T-helper 1 cell treated with Interleukin-12 subunit alpha and Interleukin-12 subunit beta and Interleukin-4 antibody, amounts not matched to agents 30 μg/mL and 1 μg/mL, for 36 hours (primary cell): Measurements from ENCODE around the gene ACP7.

Experiments
- H3K27ac Mint-ChIP-seq: one replicate; pipeline ENCODE4 v1.8.0; 2021; ENCODE audit warnings: mild to moderate bottlenecking, mixed read lengths
- H3K27me3 Mint-ChIP-seq: one replicate; pipeline ENCODE4 v1.8.0; 2021; ENCODE audit warnings: low read depth, mixed read lengths
- H3K36me3 Mint-ChIP-seq: one replicate; pipeline ENCODE4 v1.8.0; 2021; ENCODE audit warnings: low read depth, mixed read lengths
- H3K4me1 Mint-ChIP-seq: one replicate; pipeline ENCODE4 v1.8.0; 2021; ENCODE audit warnings: low read depth, mixed read lengths
- H3K4me3 Mint-ChIP-seq: one replicate; pipeline ENCODE4 v1.8.0; 2021; ENCODE audit warnings: mild to moderate bottlenecking, moderate library complexity, mixed read lengths
- H3K9me3 Mint-ChIP-seq: one replicate; pipeline ENCODE4 v1.8.0; 2021; ENCODE audit warnings: mixed read lengths

Gene ACP7, protein sequence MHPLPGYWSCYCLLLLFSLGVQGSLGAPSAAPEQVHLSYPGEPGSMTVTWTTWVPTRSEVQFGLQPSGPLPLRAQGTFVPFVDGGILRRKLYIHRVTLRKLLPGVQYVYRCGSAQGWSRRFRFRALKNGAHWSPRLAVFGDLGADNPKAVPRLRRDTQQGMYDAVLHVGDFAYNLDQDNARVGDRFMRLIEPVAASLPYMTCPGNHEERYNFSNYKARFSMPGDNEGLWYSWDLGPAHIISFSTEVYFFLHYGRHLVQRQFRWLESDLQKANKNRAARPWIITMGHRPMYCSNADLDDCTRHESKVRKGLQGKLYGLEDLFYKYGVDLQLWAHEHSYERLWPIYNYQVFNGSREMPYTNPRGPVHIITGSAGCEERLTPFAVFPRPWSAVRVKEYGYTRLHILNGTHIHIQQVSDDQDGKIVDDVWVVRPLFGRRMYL

DNA sequence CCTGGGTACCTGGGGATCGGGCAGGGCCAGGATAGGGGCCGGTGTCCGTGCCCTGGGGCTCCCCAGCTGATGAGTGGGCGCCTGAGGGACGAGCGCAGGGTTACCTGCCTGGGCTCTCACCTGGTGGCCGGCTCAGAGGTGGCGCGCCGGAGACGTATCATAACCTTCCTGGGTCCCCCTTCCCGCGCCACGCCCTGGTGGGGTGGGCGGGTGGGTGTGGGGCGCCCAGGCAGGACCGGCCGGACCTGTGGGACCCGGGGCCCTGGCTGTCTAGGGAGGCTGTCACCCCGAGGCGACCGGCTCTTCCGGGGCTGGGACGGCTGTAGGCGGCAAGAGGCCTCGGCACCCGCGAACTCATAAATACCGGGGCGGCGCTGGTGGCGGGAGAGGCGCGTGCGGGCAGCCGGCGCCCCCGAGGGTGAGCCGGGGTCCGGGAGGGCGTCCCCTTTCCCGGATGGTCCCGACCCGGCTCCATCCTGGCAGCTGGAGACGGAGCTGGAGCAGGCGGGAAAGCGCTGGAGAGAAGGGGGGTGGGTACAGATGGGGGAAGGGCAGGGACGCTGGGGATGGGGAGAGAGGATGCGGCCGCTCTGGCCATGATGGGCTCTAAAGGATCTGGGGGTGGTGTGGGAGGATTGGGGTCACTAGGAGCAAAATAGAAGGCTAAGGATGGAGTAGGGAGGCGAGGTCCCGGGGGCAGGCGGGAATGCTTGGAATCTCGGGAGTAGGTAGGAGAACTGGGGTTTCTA lies at the start of gene ACP7:
TSS of gene ACP7 (plus strand) at position 386 of the 749 bp plus-strand sequence. CDS start 902 bp downstream, outside the sequence.
- H3K4me1 Mint-ChIP-seq = peaks cover 4% of the 10 kb centered on the region
- no peaks in the 10 kb centered on the region for H3K9me3 Mint-ChIP-seq
- peak within 1 kb of the TSS; percentile 44 for H3K4me3 Mint-ChIP-seq
- H3K27me3 Mint-ChIP-seq = peaks cover 56% of the 10 kb centered on the region
- no peak within 1 kb of the TSS for H3K27ac Mint-ChIP-seq
- H3K36me3 Mint-ChIP-seq = no peaks in the 10 kb centered on the region

DNA sequence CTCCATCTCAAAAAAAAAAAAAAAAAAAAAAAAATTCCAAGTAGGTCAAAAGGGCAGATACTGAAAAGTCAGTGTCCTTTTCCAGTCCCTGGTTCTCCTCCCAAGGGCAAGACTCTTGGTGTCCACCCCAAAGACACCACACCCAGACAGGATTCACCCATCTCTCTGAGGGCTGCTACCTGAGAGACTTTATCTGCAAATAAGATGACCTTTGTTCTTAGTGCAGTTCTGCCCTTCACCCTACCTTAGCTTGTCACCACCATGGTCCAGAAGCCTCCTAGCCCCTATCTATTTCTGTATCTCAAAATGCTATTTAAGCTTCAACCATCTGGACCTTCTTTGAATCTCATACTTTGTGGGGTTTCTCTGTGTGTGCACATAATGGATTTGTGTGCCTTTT lies 47.6 kb upstream of the ACP7 start:
- Mint-ChIP-seq H3K9me3 (no peaks in the 10 kb centered on the region), H3K36me3 (no peaks in the 10 kb centered on the region), H3K27me3 (peaks cover 31% of the 10 kb centered on the region), H3K27ac (no peak overlapping the region), H3K4me1 (no peaks in the 10 kb centered on the region), H3K4me3 (no peak overlapping the region)

DNA sequence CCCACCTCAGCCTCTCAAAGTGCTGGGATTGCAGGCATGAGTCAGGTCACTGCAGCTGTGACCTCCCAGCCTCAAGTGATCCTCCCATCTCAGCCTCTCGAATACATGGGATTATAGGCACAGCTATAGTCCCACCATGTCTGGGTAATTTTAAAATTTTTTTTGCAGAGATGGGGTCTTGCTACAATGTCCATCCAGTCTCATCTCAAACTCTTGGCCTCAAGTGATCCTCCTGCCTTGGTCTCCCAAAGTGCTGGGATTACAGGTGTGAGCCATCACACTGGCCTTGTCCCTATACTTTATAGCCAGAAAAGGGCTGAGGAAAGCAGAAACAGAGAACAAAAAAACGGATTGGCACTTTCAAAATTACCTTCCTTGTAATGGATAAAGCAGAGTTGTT lies 47.0 kb upstream of the ACP7 start:
- Mint-ChIP-seq H3K36me3 (no peaks in the 10 kb centered on the region), H3K27me3 (peaks cover 30% of the 10 kb centered on the region), H3K4me3 (no peak overlapping the region), H3K9me3 (no peaks in the 10 kb centered on the region), H3K27ac (no peak overlapping the region), H3K4me1 (no peaks in the 10 kb centered on the region)

DNA sequence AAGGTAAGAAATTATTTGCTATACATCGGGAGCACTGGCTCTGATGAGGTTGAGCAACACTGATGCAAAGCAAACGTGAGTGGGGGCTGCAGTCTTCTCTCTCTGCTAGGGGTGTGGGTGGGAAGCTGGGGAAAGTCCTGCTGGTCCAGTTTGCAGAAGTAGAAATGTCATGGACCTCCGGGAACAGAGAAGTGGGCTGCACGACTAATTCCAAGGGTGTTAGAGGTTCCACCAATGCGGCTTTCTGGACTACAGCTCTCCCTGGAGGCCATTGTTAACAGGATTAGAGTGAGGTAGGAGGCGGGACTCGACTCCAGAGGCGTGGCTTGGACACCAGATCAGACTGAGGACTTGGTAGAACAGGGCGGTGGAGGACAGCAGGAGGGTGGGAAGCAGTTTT lies 46.1 kb upstream of the ACP7 start:
- peaks cover 21% of the 10 kb centered on the region for H3K27me3 Mint-ChIP-seq
- no peak overlapping the region for H3K4me3 Mint-ChIP-seq
- H3K36me3 Mint-ChIP-seq = no peaks in the 10 kb centered on the region
- H3K9me3 Mint-ChIP-seq = no peaks in the 10 kb centered on the region
- no peak overlapping the region for H3K27ac Mint-ChIP-seq
- H3K4me1 Mint-ChIP-seq = no peaks in the 10 kb centered on the region

DNA sequence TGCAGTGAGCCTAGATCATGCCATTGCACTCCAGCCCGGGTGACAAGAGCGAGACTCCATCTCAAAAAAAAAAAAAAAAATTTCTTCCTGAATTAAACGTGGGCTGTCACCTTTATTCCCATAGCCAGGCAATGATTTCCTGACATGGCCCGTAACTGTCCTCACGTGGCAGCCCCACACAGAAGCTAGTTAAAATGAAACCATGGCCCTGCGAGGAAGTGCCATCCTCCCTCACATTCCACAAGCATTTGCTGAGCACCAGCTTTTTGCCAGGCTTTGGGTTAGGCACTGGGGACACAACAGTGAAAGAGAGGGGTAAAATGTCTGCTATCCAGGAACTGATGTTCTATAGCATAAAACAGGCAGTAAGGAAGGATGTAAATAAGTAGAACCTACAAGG lies 38.7 kb upstream of the ACP7 start:
- Mint-ChIP-seq H3K27ac (no peak overlapping the region), H3K9me3 (no peaks in the 10 kb centered on the region), H3K4me1 (no peaks in the 10 kb centered on the region), H3K36me3 (no peaks in the 10 kb centered on the region), H3K4me3 (no peak overlapping the region), H3K27me3 (no peaks in the 10 kb centered on the region)

DNA sequence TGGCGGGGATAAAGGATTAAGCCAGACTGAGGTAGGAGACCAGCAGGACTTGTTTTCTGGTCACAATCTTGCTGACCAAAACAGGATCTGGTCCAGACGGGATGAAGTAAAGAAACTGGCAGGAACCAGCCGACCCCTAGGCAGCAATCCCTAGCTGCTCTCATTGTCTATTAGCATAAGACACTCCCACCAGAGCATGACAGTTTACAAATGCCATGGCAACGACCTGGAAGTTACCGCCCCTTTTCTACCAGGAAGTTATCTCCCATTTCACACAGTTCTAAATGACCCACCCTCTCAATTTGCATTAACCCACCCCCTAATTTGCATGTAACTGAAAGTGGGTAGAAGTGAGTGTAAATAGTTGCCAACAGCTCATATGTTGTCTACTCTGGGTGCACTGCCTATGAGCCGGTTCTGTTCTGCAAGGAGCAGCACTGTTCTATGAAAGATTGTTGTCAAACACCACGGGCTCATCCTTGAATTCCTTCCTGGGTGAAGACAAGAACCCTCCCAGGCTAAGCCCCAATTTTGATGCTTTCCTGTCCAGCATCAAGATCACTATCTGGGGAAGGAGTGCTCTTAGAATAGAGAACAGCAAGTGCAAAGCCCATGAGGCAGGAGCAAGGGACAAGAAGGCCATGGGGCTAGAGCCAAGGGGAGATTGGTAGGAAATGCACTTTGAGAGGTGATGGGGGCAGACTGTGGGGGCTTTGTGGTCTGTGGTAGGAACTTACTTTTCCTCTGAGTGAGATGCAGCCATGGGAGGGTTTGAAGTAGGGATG lies 37.9 kb upstream of the ACP7 start:
- no peak overlapping the region for H3K27ac Mint-ChIP-seq
- H3K27me3 Mint-ChIP-seq = no peaks in the 10 kb centered on the region
- no peaks in the 10 kb centered on the region for H3K9me3 Mint-ChIP-seq
- H3K4me3 Mint-ChIP-seq = no peak overlapping the region
- no peaks in the 10 kb centered on the region for H3K4me1 Mint-ChIP-seq
- H3K36me3 Mint-ChIP-seq = no peaks in the 10 kb centered on the region

DNA sequence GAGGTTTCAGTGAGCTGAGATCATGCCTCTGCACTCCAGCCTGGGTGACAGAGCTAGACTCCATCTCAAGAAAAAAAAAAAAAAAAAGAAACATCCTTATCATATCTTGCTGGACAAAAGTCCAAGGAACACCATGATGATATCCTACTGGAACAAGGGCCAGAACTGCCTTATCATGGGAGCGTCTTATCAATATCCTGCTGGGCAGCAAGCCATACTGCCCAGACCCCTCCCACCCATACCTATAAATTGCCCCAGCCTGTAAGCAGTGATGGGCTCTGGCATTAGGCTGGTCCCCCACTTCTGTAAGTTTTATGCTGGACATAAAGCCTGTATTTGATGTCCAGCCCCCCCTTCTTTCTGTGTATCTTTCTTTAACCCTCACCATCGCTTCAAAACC lies 37.1 kb upstream of the ACP7 start:
- no peak overlapping the region for H3K27ac Mint-ChIP-seq
- no peaks in the 10 kb centered on the region for H3K9me3 Mint-ChIP-seq
- no peaks in the 10 kb centered on the region for H3K27me3 Mint-ChIP-seq
- no peak overlapping the region for H3K4me3 Mint-ChIP-seq
- no peaks in the 10 kb centered on the region for H3K36me3 Mint-ChIP-seq
- no peaks in the 10 kb centered on the region for H3K4me1 Mint-ChIP-seq

DNA sequence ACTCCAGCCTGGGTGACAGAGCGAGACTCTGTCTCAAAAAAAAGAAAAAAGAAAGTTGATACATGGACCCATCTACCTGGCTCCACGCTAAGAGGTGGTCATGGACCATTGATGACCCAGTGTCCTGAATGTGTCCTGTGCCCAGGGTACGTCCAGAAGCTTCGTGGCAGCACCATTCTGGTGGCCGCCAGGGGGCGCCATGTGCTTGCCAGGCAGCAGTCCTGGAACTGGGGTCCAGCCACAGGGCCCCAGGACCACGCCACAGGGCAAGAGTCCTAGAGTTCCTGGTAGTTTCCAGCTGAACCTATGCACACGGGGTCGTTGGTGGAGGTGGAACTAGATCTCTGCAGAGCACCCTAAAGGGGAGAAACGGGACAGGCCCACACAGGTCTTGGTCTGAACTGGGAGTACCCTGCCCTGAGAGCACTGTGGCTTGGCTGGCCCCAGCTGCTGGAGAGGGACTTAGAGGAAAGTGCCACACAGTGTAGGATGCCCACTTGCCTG lies 31.9 kb upstream of the ACP7 start:
- Mint-ChIP-seq H3K27me3 (no peaks in the 10 kb centered on the region), H3K36me3 (no peaks in the 10 kb centered on the region), H3K27ac (no peak overlapping the region), H3K4me1 (no peaks in the 10 kb centered on the region), H3K9me3 (no peaks in the 10 kb centered on the region), H3K4me3 (no peak overlapping the region)

DNA sequence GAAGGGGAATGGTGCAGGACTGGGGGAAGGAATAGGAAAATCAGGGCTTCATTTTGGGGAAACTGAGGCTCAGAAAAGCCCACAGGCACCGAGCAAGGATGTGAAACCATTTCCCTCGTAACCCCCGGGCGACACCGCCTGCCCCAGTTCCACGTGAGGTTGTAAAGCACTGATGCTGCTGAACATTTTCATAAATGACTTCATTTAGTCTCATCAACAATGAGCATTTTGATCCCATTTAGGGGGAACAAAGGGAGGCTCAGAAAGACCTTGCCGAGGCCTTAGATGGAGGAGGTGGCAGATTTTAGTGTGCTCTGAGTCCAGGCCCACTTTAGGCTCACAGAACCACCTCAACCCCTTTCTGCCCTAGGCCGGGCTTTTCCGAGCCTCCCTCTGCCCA lies 31.3 kb upstream of the ACP7 start:
- no peak overlapping the region for H3K4me3 Mint-ChIP-seq
- no peaks in the 10 kb centered on the region for H3K9me3 Mint-ChIP-seq
- no peaks in the 10 kb centered on the region for H3K36me3 Mint-ChIP-seq
- no peak overlapping the region for H3K27ac Mint-ChIP-seq
- no peaks in the 10 kb centered on the region for H3K4me1 Mint-ChIP-seq
- no peaks in the 10 kb centered on the region for H3K27me3 Mint-ChIP-seq

DNA sequence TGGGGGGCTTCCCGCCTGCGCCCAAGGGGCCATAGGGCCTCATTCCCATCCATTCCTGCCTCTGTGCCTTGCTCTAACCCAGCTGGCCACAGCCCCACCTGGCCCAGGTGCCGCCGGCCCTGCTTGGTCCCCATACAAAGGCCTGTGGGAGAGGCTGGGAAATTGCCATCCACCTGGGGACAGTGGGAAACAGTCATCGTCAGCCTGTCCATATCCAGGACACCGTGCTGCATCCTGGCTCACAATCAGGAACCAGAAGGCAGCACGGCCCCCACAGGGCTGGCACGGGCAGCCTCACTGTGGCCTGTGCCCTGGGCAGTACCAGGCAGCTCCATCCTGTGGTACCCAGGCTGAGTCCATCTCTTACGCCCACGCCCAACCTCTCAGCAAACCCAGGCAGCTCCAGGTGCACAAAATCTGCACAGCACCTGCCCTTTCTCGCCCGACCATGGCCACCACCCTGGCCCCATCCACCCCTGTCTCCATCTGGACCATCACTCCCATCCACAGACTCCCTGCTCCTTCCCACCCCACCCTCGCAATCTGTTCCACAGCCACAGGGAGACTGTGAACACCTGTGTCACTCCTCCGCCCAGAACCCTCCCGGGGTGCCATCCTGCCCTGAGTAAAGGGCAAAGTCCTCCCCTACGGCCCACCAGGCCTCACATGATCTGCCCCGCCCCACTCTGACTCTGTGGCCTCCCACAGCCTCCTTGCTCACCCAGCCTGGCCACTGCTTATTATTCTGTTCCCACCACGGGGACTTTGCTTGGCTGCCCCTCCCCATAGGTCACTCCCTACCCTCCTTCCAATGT lies 30.7 kb upstream of the ACP7 start:
- H3K9me3 Mint-ChIP-seq = no peaks in the 10 kb centered on the region
- no peaks in the 10 kb centered on the region for H3K27me3 Mint-ChIP-seq
- H3K27ac Mint-ChIP-seq = no peak overlapping the region
- H3K4me3 Mint-ChIP-seq = no peak overlapping the region
- H3K4me1 Mint-ChIP-seq = no peaks in the 10 kb centered on the region
- no peaks in the 10 kb centered on the region for H3K36me3 Mint-ChIP-seq

DNA sequence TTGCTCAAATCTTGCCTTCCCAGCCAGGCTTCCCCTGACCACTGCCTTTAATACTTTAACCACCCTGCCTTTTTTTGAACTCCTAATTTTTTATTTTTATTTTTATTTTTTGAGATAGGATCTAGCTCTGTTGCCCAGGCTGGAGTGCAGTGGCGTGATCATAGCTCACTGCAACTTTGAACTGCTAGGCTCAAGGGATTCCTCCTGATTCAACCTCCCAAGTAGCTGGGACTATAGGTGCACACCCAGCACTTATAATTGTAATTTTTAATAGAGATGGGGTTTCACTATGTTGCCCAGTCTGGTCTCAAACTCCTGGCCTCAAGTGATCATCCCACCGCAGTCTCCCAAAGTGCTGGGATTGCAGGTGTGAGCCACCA lies 30.1 kb upstream of the ACP7 start:
- Mint-ChIP-seq H3K36me3 (no peaks in the 10 kb centered on the region), H3K27ac (no peak overlapping the region), H3K27me3 (no peaks in the 10 kb centered on the region)

DNA sequence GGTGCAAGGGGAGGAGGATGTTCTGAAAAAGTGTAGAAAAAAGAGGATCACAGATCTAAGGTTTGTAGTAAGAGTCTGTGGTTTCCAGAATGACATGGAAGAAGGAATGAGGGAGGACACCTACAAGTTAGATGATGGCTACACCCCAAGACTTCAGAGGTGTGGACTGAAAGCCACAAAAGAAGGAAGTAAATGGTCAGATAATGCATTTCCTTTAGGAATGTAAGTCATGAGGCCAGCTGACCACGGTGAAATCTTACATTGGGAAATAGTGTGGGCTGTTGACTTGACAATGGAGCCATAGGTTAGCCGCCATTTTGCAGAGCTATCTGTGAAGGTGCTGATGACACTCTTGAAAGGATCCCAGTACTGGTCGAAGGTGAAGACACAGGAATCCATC lies 26.6 kb upstream of the ACP7 start:
- peaks cover 4% of the 10 kb centered on the region for H3K4me1 Mint-ChIP-seq
- no peaks in the 10 kb centered on the region for H3K36me3 Mint-ChIP-seq
- H3K27ac Mint-ChIP-seq = no peak overlapping the region
- H3K27me3 Mint-ChIP-seq = peaks cover 8% of the 10 kb centered on the region
- H3K4me3 Mint-ChIP-seq = no peak overlapping the region
- H3K9me3 Mint-ChIP-seq = no peaks in the 10 kb centered on the region

More for the DNA sequence above, 30.1 kb upstream of the ACP7 start:
- H3K4me3 Mint-ChIP-seq = no peak overlapping the region
- H3K4me1 Mint-ChIP-seq = no peaks in the 10 kb centered on the region
- H3K9me3 Mint-ChIP-seq = no peaks in the 10 kb centered on the region

DNA sequence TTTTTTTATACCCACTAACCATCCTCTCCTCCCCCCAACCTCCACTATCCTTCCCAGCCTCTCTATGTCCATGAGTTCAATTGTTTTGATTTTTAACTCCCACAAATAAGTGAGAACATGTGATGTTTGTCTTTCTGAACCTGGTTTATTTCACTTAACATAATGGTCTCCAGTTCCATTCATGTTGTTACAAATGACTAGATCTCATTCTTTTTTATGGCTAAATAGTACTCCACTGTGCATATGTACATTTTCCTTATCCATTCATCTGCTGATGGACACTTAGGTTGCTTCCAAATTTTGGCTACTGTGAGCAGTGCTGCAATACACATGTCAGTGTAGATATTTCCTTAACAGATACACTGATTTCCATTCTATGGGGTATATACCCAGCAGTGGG lies 24.9 kb upstream of the ACP7 start:
- H3K4me3 Mint-ChIP-seq = no peak overlapping the region
- no peak overlapping the region for H3K27ac Mint-ChIP-seq
- peaks cover 4% of the 10 kb centered on the region for H3K4me1 Mint-ChIP-seq
- H3K9me3 Mint-ChIP-seq = no peaks in the 10 kb centered on the region
- peaks cover 8% of the 10 kb centered on the region for H3K27me3 Mint-ChIP-seq
- H3K36me3 Mint-ChIP-seq = no peaks in the 10 kb centered on the region

DNA sequence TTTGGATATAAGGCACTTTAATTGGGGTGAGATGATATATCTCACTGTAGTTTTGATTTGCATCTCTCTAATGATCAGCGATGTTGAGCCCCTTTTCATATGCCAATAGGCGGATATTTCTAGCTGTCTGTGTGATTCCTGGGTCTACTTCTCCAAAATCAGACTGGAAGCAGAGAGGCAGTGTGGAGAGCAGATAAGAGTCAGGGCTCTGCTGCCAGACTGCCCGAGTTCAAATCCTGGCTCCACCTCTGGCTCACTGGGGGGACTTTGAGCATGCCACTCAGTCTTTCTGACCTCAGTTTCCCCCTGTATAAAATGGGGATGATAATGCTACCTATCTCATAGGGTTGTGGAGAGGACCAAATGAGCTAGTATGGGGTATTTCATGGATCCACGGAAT lies 24.0 kb upstream of the ACP7 start:
- Mint-ChIP-seq H3K4me1 (peaks cover 4% of the 10 kb centered on the region), H3K4me3 (no peak overlapping the region), H3K9me3 (no peaks in the 10 kb centered on the region), H3K27ac (no peak overlapping the region), H3K36me3 (no peaks in the 10 kb centered on the region), H3K27me3 (peaks cover 8% of the 10 kb centered on the region)
